B cell (primary cell): ENCODE measurements around the gene ICAM1. TPM values are rescaled to one million over a fixed set of nuclear protein-coding genes. Genes with fewer than 3 reads are reported as not detected.

Experiments
- ATAC-seq: fragments of 200-7000 bp; cut with Tn5 transposase; one replicate; pipeline ENCODE4 v1.10.0; 2021; ENCODE audit warnings: low read depth, mild to moderate bottlenecking, moderate number of reproducible peaks, moderate library complexity
- CTCF ChIA-PET: fragments of 350-600 bp; sonication (Branson Sonifier 250); formaldehyde crosslinking; loops from one replicate; lab custom pipeline; 2021; ENCODE audit warnings: antibody characterized with exemption, inconsistent platforms; lab: Charles Lee
- POLR2A ChIA-PET: fragments of 350-600 bp; sonication (Branson Sonifier 250); formaldehyde crosslinking; loops from one replicate; lab custom pipeline; 2021; ENCODE audit warnings: antibody characterized with exemption; lab: Charles Lee
- DNase-seq: peaks from one replicate; pipeline ENCODE4 v3.0.0; 2013
- H2AFZ ChIP-seq: 2 replicates; pipeline ENCODE4 v1.6.1; 2012; ENCODE audit warnings: mild to moderate bottlenecking, low read depth, low read length; ENCODE audit not compliant: insufficient read depth, poor library complexity, severe bottlenecking
- H3K27ac ChIP-seq, 2 donors: 1 replicate in 1 of 2; 2 replicates in 1 of 2; pipeline ENCODE4 v1.5.1; 2012 to 2013; ENCODE audit warnings: low read length in 2 of 2, mild to moderate bottlenecking in 2 of 2, moderate library complexity in 1 of 2
- H3K27me3 ChIP-seq, 4 experiments: fragments of 200-600 bp in 1 of 4; sonication (generic) in 1 of 4; replicated peaks in 1 of 4; 1 replicate in 2 of 4; 2 replicates in 2 of 4; pipeline versions ENCODE4 v1.6.1 to v1.7.0; 2013 to 2016; ENCODE audit warnings: low read length in 3 of 4, mild to moderate bottlenecking in 2 of 4, mixed read lengths in 1 of 4, moderate library complexity in 1 of 4; ENCODE audit not compliant: insufficient read depth in 4 of 4, control insufficient read depth in 3 of 4; ENCODE audit errors: control extremely low read depth in 1 of 4
- H3K36me3 ChIP-seq, 2 experiments: replicated peaks in 1 of 2; 1 replicate in 1 of 2; 2 replicates in 1 of 2; pipeline versions ENCODE4 v1.6.1 to v1.7.1; 2013; ENCODE audit warnings: low read length in 1 of 2; ENCODE audit not compliant: insufficient read depth in 2 of 2, control insufficient read depth in 1 of 2; ENCODE audit errors: control extremely low read depth in 1 of 2, extremely low read depth in 1 of 2
- H3K4me1 ChIP-seq, 2 donors: fragments of 200-600 bp in 1 of 2; sonication (generic) in 1 of 2; 1 replicate in 1 of 2; 2 replicates in 1 of 2; pipeline versions ENCODE4 v1.5.1 to v1.6.1; 2013 to 2017; ENCODE audit warnings: low read length in 2 of 2; ENCODE audit not compliant: control insufficient read depth in 2 of 2, insufficient read depth in 2 of 2
- H3K4me2 ChIP-seq: replicated peaks from 2 replicates; pipeline ENCODE3; 2012; ENCODE audit warnings: mild to moderate bottlenecking, low read depth, low read length; ENCODE audit not compliant: poor library complexity, severe bottlenecking
- H3K4me3 ChIP-seq, 5 experiments: fragments of 200-600 bp in 1 of 5; sonication (generic) in 1 of 5; 1 replicate in 3 of 5; 2 replicates in 2 of 5; pipeline versions ENCODE4 v1.5.1 to v1.7.0; 2011 to 2016; ENCODE audit warnings: low read length in 4 of 5, mild to moderate bottlenecking in 4 of 5, low read depth in 2 of 5, control low read depth in 1 of 5, moderate library complexity in 1 of 5; ENCODE audit not compliant: insufficient read depth in 1 of 5; ENCODE audit errors: control extremely low read depth in 1 of 5, extremely low read depth in 1 of 5
- H3K79me2 ChIP-seq: fragments of 200-600 bp; sonication (generic); one replicate; pipeline ENCODE4 v1.6.0; 2016; ENCODE audit warnings: low read length; ENCODE audit not compliant: control insufficient read depth, insufficient read depth
- H3K9ac ChIP-seq: fragments of 200-600 bp; sonication (generic); 2 replicates; pipeline ENCODE4 v1.6.1; 2017; ENCODE audit warnings: mild to moderate bottlenecking, low read length, moderate library complexity
- H3K9me3 ChIP-seq, 3 donors: one replicate each; pipeline versions ENCODE4 v1.6.1 to v1.7.1; 2013; ENCODE audit warnings: low read length in 2 of 3; ENCODE audit not compliant: control insufficient read depth in 2 of 3, insufficient read depth in 1 of 3; ENCODE audit errors: control extremely low read depth in 1 of 3
- H4K20me1 ChIP-seq: 2 replicates; pipeline ENCODE4 v1.6.0; 2012; ENCODE audit warnings: mild to moderate bottlenecking, low read length; ENCODE audit not compliant: insufficient read depth, control insufficient read depth, poor library complexity, severe bottlenecking
- H3K27ac Mint-ChIP-seq: one replicate; pipeline ENCODE4 v1.8.0; 2021; ENCODE audit warnings: mixed read lengths
- H3K27me3 Mint-ChIP-seq: one replicate; pipeline ENCODE4 v1.8.0; 2021; ENCODE audit warnings: mixed read lengths
- H3K4me1 Mint-ChIP-seq: one replicate; pipeline ENCODE4 v1.8.0; 2021; ENCODE audit warnings: mixed read lengths
- H3K4me3 Mint-ChIP-seq: one replicate; pipeline ENCODE4 v1.8.0; 2021; ENCODE audit warnings: mixed read lengths
- H3K9me3 Mint-ChIP-seq: one replicate; pipeline ENCODE4 v1.8.0; 2022; ENCODE audit warnings: mixed read lengths; ENCODE audit not compliant: insufficient read depth
- EZH2 ChIP-seq: IDR thresholded peaks from 2 replicates; pipeline ENCODE4 v1.6.1; 2012; ENCODE audit warnings: borderline replicate concordance, low read depth, mild to moderate bottlenecking, moderate library complexity, low read length; ENCODE audit not compliant: insufficient read depth, poor library complexity, severe bottlenecking
- WGBS: methylation state at CpG from one replicate; pipeline ENCODE4 v1.1.5; 2013; ENCODE audit warnings: missing lambda C conversion rate; ENCODE audit not compliant: insufficient coverage; 5-methylcytosine and 5-hydroxymethylcytosine counted together
- intact Hi-C: fragments of 100-400 bp; cut with micrococcal nuclease; formaldehyde crosslinking; loops from one replicate; pipeline ENCODE4 v1.10.0; 2022
- polyA plus RNA-seq: library from polyadenylated mRNA; depleted of rRNA; stranded (reverse); fragments of >200 nt; gene quantifications from 2 replicates; pipeline ENCODE4 v1.2.3, GENCODE V29; 2012
- total RNA-seq, 2 donors: library from RNA; stranded (reverse); fragments of 120-200 nt in 1 of 2; gene quantifications; 1 replicate in 1 of 2; 2 replicates in 1 of 2; pipeline versions ENCODE4 v1.2.3 to v1.2.4, GENCODE V29; 2013 to 2022
- TF ChIP-seq, protein P1 (sequence below): fragments of 200-600 bp; IDR thresholded peaks from one replicate; pipeline ENCODE4 v1.8.0; 2022; ENCODE audit warnings: antibody characterized with exemption, mild to moderate bottlenecking

ICAM1 gene
- total and polyA plus RNA-seq, 2 donors (not counting 1 experiment from before 2014, with no cell fraction given) = 7.3 to 11.9 TPM

DNA sequence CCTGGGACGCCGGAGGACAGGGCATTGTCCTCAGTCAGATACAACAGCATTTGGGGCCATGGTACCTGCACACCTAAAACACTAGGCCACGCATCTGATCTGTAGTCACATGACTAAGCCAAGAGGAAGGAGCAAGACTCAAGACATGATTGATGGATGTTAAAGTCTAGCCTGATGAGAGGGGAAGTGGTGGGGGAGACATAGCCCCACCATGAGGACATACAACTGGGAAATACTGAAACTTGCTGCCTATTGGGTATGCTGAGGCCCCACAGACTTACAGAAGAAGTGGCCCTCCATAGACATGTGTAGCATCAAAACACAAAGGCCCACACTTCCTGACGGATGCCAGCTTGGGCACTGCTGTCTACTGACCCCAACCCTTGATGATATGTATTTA, 14.5 kb downstream of the ICAM1 start:
- no peak overlapping the region for H3K9ac ChIP-seq
- ATAC-seq (no peak), DNase-seq (no peak)
- no peak overlapping the region for H3K4me2 ChIP-seq
- Mint-ChIP-seq H3K27me3 (peaks cover 10% of the 10 kb centered on the region), H3K4me1 (peaks cover 43% of the 10 kb centered on the region), H3K27ac (no peak overlapping the region), H3K9me3 (no peaks in the 10 kb centered on the region), H3K4me3 (no peak overlapping the region)
- intact Hi-C loops = no loop called here
- WGBS = 100% methylated on average over 2 of the region's 4 CpGs
- H3K4me1 ChIP-seq = peaks cover 44% of the 10 kb centered on the region in 2 donors
- no peak overlapping the region for H3K27ac ChIP-seq
- peaks cover 6% of the 10 kb centered on the region for H4K20me1 ChIP-seq
- no peak overlapping the region for H3K4me3 ChIP-seq
- ChIA-PET POLR2A (interaction anchor here (0.5 to 5.4 kb wide), 3 partner anchors 11 to 417 kb away, joined by 3 to 27 read pairs (median 9); partner anchors contain the start of gene ICAM1), CTCF (interaction anchor here (1.0 to 8.5 kb wide), 5 partner anchors 14 to 125 kb away, joined by 3 to 116 read pairs (median 5); partner anchors contain the start of gene ICAM1)
- no peak overlapping the region for H2AFZ ChIP-seq
- no peak for TF ChIP-seq EZH2
- TF ChIP-seq, protein P1, sequence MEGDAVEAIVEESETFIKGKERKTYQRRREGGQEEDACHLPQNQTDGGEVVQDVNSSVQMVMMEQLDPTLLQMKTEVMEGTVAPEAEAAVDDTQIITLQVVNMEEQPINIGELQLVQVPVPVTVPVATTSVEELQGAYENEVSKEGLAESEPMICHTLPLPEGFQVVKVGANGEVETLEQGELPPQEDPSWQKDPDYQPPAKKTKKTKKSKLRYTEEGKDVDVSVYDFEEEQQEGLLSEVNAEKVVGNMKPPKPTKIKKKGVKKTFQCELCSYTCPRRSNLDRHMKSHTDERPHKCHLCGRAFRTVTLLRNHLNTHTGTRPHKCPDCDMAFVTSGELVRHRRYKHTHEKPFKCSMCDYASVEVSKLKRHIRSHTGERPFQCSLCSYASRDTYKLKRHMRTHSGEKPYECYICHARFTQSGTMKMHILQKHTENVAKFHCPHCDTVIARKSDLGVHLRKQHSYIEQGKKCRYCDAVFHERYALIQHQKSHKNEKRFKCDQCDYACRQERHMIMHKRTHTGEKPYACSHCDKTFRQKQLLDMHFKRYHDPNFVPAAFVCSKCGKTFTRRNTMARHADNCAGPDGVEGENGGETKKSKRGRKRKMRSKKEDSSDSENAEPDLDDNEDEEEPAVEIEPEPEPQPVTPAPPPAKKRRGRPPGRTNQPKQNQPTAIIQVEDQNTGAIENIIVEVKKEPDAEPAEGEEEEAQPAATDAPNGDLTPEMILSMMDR = no peak
- peaks cover 0 to 36% (median 22%) of the 10 kb centered on the region in 4 experiments for H3K27me3 ChIP-seq
- H3K79me2 ChIP-seq = no peaks in the 10 kb centered on the region
- peaks cover 2 to 33% of the 10 kb centered on the region in 2 experiments for H3K36me3 ChIP-seq
- H3K9me3 ChIP-seq = peaks cover 0 to 28% (median 0%) of the 10 kb centered on the region in 3 donors
